Activated T-cell treated with anti-CD3 and anti-CD28 coated beads, Interleukin-2, amount 50 U/mL, for 1 hour (primary cell): ENCODE data around the gene EDN1.

ENCODE experiments used
- DNase-seq: peaks from one replicate; pipeline ENCODE4 v3.0.0-alpha.2; 2020

EDN1 gene

GRCh38 chr6:12289933-12290820, at the start of gene EDN1:
Gene EDN1 (plus strand): TSS chr6:12290361. CDS start chr6:12290630, 269 bp downstream.
- peak; percentile 54 for DNase-seq

- DNase-seq = no peak
These were observed 48.5 kb upstream of the EDN1 start for GRCh38 chr6:12241493-12242175.

- DNase-seq = no peak
These were observed 47.0 kb upstream of the EDN1 start for GRCh38 chr6:12243169-12243568.

GRCh38 chr6:12245360-12245759, 44.8 kb upstream of the EDN1 start:
- no peak for DNase-seq

GRCh38 chr6:12245763-12246718, 44.1 kb upstream of the EDN1 start:
- DNase-seq = no peak

GRCh38 chr6:12246900-12247299, 43.3 kb upstream of the EDN1 start:
- DNase-seq = no peak

- no peak for DNase-seq
These were observed 40.4 kb upstream of the EDN1 start for GRCh38 chr6:12249541-12250382.

GRCh38 chr6:12250383-12250770, 39.8 kb upstream of the EDN1 start:
- DNase-seq = no peak

- no peak for DNase-seq
These were observed 36.0 kb upstream of the EDN1 start for GRCh38 chr6:12254210-12254609.

GRCh38 chr6:12258191-12258590, 32.0 kb upstream of the EDN1 start:
- no peak for DNase-seq

GRCh38 chr6:12258591-12259075, 31.5 kb upstream of the EDN1 start:
- DNase-seq = no peak

- no peak for DNase-seq
These were observed 29.6 kb upstream of the EDN1 start for GRCh38 chr6:12260458-12261093.

- no peak for DNase-seq
These were observed 28.7 kb upstream of the EDN1 start for GRCh38 chr6:12261502-12261901.

- no peak for DNase-seq
These were observed 27.7 kb upstream of the EDN1 start for GRCh38 chr6:12262236-12263061.

- DNase-seq = no peak
These were observed 26.8 kb upstream of the EDN1 start for GRCh38 chr6:12263403-12263802.

- DNase-seq = no peak
These were observed 25.5 kb upstream of the EDN1 start for GRCh38 chr6:12264671-12265070.

- DNase-seq = no peak
These were observed 24.9 kb upstream of the EDN1 start for GRCh38 chr6:12265296-12265695.

- DNase-seq = no peak
These were observed 24.4 kb upstream of the EDN1 start for GRCh38 chr6:12265791-12266190.

- no peak for DNase-seq
These were observed 23.6 kb upstream of the EDN1 start for GRCh38 chr6:12266571-12266970.

GRCh38 chr6:12269110-12269509, 21.1 kb upstream of the EDN1 start:
- no peak for DNase-seq
